ENCODE data around the gene CAPZB. TPM values are rescaled to one million over a fixed set of nuclear protein-coding genes. Genes with fewer than 3 reads are reported as not detected.
A peak's percentile ranks its signal among the peaks of the same experiment; 100 is the strongest.
"Not testable (repeated sequence)": the region's sequence is repeated elsewhere in the genome, so short reads cannot be mapped to it uniquely, and the experiment has no call there.

Gene CAPZB
- 60.5 and 64.3 TPM in 2 replicates for total RNA-seq (2014; rRNA removed; shearing (Covaris generic))
- 161 and 162 TPM in 2 replicates for polyA plus RNA-seq (2015; cell fraction: cytosol; rRNA removed)
- polyA plus RNA-seq (2015; cell fraction: nucleus; rRNA removed) = 21.6 and 31.2 TPM in 2 replicates

DNA sequence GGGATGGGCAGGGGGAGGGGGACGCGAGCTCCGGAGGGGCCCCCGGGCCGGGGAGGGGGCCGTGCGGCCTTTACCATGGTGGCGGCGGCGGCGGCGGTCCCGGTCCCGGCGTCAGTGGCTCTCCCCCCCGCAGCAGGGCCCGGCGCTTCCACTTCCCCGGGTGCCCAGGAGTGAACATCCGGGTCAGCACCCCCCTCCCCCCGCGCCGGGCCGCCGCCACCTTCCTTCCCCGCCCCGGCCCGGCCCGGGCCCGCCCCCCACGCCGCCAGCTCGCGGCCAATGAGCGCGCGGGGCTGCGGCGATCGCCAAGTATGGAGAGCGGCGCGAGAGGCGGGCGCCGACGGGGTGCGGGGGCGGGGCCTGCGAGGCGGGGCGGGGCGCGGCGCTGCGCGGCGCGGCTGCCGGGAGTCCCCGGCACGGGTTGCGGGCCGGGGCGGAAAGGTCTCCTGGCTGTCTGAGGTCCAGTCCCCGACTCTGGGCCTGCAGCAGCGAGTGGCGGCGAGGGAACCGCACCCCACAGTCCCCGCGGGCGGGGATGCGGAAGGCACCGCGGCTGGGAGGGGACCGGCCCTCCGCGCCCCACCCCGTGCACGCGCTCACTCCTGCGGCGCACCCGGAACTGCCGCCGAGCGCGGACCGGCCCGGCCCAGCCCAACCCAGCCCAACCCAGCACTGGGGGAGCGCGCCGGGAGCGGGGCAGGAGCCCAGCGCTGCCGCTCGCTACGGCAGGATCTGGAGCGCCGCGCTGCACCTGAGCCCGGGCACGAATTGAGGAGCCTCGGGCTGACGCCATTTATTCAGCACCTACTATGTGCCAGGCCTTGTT is at the start of gene CAPZB:
CAPZB (minus strand) TSS at position 178 of the 826 bp plus-strand sequence; CDS start at position 77, 101 bp downstream.
- in situ Hi-C loops (cut with HindIII; ENCODE audit: low pct_unique_long_range_greater_than_20kb, low sequenced_read_pairs) = no loop called here
- DNase-seq (ENCODE audit: low read depth, low spot score) = peak; percentile 84

GRCh38 chr1:19534281-19534680 is 48.9 kb upstream of the CAPZB start:
- no peak for DNase-seq (ENCODE audit: low read depth, low spot score)
- in situ Hi-C loops (cut with HindIII; ENCODE audit: low pct_unique_long_range_greater_than_20kb, low sequenced_read_pairs) = no loop called here

DNA sequence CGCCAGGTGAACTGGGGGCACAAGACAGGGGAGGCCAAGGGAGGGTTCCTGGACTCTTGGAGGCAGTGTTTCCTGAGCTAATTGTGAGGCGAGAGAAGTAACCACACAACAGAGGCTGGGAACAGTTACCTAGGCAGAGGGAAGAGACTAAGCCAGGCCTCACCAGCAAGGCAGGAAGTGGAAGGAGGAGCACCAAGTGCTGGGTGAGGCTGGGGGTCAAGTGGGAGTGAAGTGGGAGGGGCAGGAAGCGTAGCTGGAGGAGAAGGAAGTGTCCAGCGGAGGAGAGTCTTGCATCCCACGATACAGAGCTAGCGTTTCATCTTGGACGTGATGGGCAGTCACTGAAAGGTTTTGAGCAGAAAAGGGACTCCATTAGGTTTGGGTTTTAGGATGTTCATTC is 48.3 kb upstream of the CAPZB start:
- no peak for DNase-seq (ENCODE audit: low read depth, low spot score)

DNA sequence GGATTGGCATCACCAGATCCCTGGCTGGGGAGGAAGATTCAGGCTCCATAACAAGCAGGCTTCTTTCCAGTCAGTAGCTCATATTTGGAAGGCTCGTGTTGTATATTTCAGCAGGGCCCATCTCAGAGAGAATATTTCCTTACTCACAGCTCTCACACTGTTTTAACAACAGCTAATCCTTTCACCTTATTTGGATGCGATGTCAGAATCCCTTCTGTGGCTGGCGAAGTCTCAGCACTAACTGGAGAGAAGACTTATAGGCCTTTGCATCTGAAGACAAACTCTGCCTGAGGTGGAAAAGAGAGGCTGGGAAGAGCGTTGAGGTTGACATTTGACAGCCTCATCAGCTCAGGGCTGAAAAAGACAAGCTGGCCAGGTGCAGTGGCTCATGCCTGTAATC is 47.2 kb upstream of the CAPZB start:
- no peak for DNase-seq (ENCODE audit: low read depth, low spot score)
- in situ Hi-C loops (cut with HindIII; ENCODE audit: low pct_unique_long_range_greater_than_20kb, low sequenced_read_pairs) = no loop called here

More for the DNA sequence above, 48.3 kb upstream of the CAPZB start:
- in situ Hi-C loops (cut with HindIII; ENCODE audit: low pct_unique_long_range_greater_than_20kb, low sequenced_read_pairs) = no loop called here

DNA sequence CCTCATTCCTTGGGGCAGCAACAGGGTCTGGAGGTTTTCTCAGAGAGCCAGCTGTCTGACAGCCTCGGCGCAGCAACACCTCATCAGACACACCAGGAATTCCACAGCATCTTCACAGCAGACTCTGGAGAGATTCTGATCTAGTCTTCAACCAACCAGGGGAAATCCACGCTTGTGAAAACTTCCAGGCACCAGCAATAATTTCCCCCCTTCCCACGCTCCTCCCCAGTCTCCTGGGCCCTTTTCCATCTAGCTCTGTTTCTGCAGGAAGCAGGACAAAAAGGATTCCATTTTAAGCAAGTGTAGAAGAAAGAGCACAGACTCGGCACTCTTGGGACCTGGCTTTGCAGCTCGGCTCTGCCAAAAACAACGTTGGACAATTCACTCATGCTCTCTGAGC is 44.3 kb upstream of the CAPZB start:
- DNase-seq (ENCODE audit: low read depth, low spot score) = no peak
- in situ Hi-C loops (cut with HindIII; ENCODE audit: low pct_unique_long_range_greater_than_20kb, low sequenced_read_pairs) = no loop called here

GRCh38 chr1:19528438-19528837 is 43.1 kb upstream of the CAPZB start:
- in situ Hi-C loops (cut with HindIII; ENCODE audit: low pct_unique_long_range_greater_than_20kb, low sequenced_read_pairs) = no loop called here
- no peak for DNase-seq (ENCODE audit: low read depth, low spot score)

- in situ Hi-C loops (cut with HindIII; ENCODE audit: low pct_unique_long_range_greater_than_20kb, low sequenced_read_pairs) = no loop called here
- no peak for DNase-seq (ENCODE audit: low read depth, low spot score)
Observed at GRCh38 chr1:19525607-19526545, 40.5 kb upstream of the CAPZB start.

DNA sequence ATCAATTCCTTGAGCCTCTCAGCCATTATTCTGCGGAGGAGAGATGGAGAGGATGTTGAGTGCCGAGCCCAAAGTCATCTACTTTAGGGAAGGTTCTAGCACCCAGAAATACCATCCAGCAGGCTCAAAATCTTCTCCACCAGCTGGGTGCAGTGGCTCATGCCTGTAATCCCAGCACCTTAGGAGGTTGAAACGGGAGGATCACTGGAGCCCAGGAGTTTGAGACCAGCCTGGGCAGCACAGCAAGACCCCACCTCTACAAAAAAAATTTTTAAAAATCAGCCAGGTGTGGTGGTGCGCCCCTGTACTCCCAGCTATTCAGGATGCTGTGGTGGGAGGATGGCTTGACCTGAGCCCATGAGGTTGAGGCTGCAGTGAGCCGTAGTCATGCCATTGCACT is 39.5 kb upstream of the CAPZB start:
- no peak for DNase-seq (ENCODE audit: low read depth, low spot score)
- in situ Hi-C loops (cut with HindIII; ENCODE audit: low pct_unique_long_range_greater_than_20kb, low sequenced_read_pairs) = no loop called here

- in situ Hi-C loops (cut with HindIII; ENCODE audit: low pct_unique_long_range_greater_than_20kb, low sequenced_read_pairs); DNase-seq (ENCODE audit: low read depth, low spot score): not testable (repeated sequence)
Observed at GRCh38 chr1:19522570-19522969, 37.2 kb upstream of the CAPZB start.

DNA sequence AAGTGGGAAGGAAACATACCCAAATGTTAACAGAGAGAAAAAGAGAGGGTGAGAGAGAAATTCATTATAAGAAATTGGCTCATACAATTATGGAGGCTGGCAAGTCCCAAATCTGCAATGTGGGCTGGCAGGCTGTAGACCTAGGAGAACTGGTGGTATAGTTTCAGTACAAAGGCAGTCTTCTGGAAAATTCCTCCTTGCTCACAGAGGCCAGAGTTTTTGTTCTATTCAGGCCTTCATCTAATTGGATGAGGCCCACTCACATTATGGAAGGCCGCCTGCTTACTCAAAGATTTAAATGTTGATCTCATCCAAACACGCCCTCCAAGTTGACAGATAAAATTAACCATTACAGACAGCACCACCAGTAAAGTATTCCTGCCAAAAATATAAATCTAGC is 36.1 kb upstream of the CAPZB start:
- DNase-seq (ENCODE audit: low read depth, low spot score) = no peak
- in situ Hi-C loops (cut with HindIII; ENCODE audit: low pct_unique_long_range_greater_than_20kb, low sequenced_read_pairs) = no loop called here

- in situ Hi-C loops (cut with HindIII; ENCODE audit: low pct_unique_long_range_greater_than_20kb, low sequenced_read_pairs) = no loop called here
- no peak for DNase-seq (ENCODE audit: low read depth, low spot score)
Observed at GRCh38 chr1:19517017-19517416, 31.7 kb upstream of the CAPZB start.

DNA sequence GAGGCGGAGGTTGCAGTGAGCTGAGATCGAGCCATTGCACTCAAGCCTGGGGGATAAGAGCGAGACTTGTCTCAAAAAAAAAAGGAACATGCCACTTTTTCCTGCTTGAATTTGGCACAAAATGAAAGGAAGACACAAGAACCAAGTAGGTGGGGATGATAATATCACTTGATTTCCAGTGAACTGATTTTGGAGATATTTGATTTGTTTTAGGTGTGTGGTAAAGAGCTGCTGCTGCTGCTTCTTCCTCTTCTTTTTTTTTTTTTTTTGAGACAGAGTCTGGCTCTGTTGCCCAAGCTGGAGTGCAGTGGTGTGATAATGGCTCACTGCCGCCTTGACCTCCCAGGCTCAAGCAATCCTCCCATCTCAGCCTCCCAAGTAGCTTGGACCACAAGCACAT is 29.9 kb upstream of the CAPZB start:
- no peak for DNase-seq (ENCODE audit: low read depth, low spot score)
- in situ Hi-C loops (cut with HindIII; ENCODE audit: low pct_unique_long_range_greater_than_20kb, low sequenced_read_pairs) = no loop called here

GRCh38 chr1:19514391-19514831 is 29.1 kb upstream of the CAPZB start:
- in situ Hi-C loops (cut with HindIII; ENCODE audit: low pct_unique_long_range_greater_than_20kb, low sequenced_read_pairs) = no loop called here
- no peak for DNase-seq (ENCODE audit: low read depth, low spot score)

DNA sequence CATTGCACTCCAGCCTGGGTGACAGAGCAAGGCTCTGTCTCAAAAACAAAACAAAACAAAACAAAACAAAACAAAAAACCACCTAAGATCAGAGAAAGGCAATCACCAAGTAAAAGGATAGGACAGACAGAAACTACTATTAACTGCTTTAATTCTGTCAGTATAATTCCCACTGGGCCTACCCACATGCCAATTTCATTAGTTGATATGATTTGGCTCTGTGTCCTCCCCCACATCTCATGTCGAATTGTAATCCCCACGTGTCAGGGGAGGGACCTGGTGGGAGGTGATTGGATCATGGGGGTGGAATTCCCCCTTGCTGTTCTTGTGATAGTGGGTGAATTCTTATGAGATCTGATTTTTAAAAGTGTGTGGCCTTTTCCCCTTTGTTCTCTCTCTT is 27.2 kb upstream of the CAPZB start:
- DNase-seq (ENCODE audit: low read depth, low spot score) = no peak
- in situ Hi-C loops (cut with HindIII; ENCODE audit: low pct_unique_long_range_greater_than_20kb, low sequenced_read_pairs) = no loop called here

- in situ Hi-C loops (cut with HindIII; ENCODE audit: low pct_unique_long_range_greater_than_20kb, low sequenced_read_pairs) = no loop called here
- DNase-seq (ENCODE audit: low read depth, low spot score) = no peak
Observed at GRCh38 chr1:19511116-19511515, 25.8 kb upstream of the CAPZB start.

DNA sequence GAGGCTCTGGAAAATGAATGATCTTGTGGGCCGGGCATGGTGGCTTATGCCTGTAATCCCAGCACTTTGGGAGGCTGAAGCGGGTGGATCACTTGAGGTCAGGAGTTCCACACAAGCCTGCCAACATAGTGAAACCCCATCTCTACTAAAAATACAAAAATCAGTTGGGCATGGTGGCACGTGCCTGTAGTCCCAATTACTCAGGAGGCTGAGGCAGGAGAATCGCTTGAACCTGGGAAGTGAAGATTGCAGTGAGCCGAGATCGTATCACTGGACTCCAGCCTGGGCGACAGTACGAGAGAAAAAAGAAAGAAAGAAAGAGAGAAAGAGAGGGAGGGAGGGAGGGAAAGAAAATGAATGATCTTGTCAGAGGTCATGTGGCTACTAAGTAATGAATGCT is 24.3 kb upstream of the CAPZB start:
- DNase-seq (ENCODE audit: low read depth, low spot score); in situ Hi-C loops (cut with HindIII; ENCODE audit: low pct_unique_long_range_greater_than_20kb, low sequenced_read_pairs): not testable (repeated sequence)

DNA sequence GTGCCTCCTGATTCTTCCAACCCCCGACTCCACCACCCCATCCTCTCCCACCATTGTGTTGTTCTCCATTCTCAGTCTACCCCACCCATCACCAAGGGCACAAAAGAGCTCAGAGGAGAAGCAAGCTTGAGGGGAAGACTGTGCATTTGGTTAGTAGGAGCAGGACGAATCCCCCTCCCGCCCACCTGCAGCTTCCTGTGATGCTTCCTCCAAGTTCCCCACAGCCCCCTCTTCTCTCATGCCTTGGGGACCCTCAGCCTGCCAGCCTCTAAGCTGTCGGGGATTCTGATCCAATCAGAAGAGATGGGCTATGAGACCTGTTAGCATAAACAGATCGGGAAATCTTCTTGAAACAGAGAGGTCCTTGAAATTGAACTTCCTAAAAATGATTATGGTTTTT is 22.2 kb upstream of the CAPZB start:
- DNase-seq (ENCODE audit: low read depth, low spot score) = no peak
- in situ Hi-C loops (cut with HindIII; ENCODE audit: low pct_unique_long_range_greater_than_20kb, low sequenced_read_pairs) = no loop called here

- DNase-seq (ENCODE audit: low read depth, low spot score) = no peak
- in situ Hi-C loops (cut with HindIII; ENCODE audit: low pct_unique_long_range_greater_than_20kb, low sequenced_read_pairs) = no loop called here
Observed at GRCh38 chr1:19505693-19506457, 20.5 kb upstream of the CAPZB start.
